Measurements from ENCODE around the gene BEST3.
"Not testable (repeated sequence)": the region's sequence is repeated elsewhere in the genome, so short reads cannot be mapped to it uniquely, and the experiment has no call there.

BEST3 gene

GRCh38 chr12:69645031-69645430 lies 54.1 kb downstream of the BEST3 start:
- DNase-seq = no peak

- no peak for DNase-seq
Measured at GRCh38 chr12:69644511-69644910, 54.6 kb downstream of the BEST3 start.

- no peak for DNase-seq
Measured at GRCh38 chr12:69642531-69642930, 56.6 kb downstream of the BEST3 start.

GRCh38 chr12:69641546-69641945 lies 57.6 kb downstream of the BEST3 start:
- DNase-seq = no peak

GRCh38 chr12:69639400-69640016 lies 59.6 kb downstream of the BEST3 start:
- DNase-seq = peak; percentile 60

GRCh38 chr12:69633061-69633460 lies 66.0 kb downstream of the BEST3 start:
- DNase-seq = no peak

GRCh38 chr12:69630191-69630590 lies 68.9 kb downstream of the BEST3 start:
- DNase-seq = no peak

- no peak for DNase-seq
Measured at GRCh38 chr12:69627501-69627900, 71.6 kb downstream of the BEST3 start.

- DNase-seq = no peak
Measured at GRCh38 chr12:69623970-69624369, 75.1 kb downstream of the BEST3 start.

GRCh38 chr12:69621551-69621950 lies 77.6 kb downstream of the BEST3 start:
- no peak for DNase-seq

GRCh38 chr12:69620921-69621320 lies 78.2 kb downstream of the BEST3 start:
- no peak for DNase-seq

GRCh38 chr12:69620077-69620476 lies 79.0 kb downstream of the BEST3 start:
- DNase-seq = no peak

- DNase-seq = no peak
Measured at GRCh38 chr12:69619050-69619449, 80.1 kb downstream of the BEST3 start.

- DNase-seq = no peak
Measured at GRCh38 chr12:69616025-69616424, 83.1 kb downstream of the BEST3 start.

- no peak for DNase-seq
Measured at GRCh38 chr12:69613351-69613750, 85.8 kb downstream of the BEST3 start.

GRCh38 chr12:69610729-69611128 lies 88.4 kb downstream of the BEST3 start, which contains the start of gene LRRC10:
Gene LRRC10 (minus strand): TSS chr12:69610907. CDS start chr12:69610838, 69 bp downstream.
- no peak for DNase-seq

- no peak for DNase-seq
Measured at GRCh38 chr12:69610126-69610525, 89.0 kb downstream of the BEST3 start.

GRCh38 chr12:69608114-69608513 lies 91.0 kb downstream of the BEST3 start:
- DNase-seq = no peak

- DNase-seq = not testable (repeated sequence)
Measured at GRCh38 chr12:69604275-69604674, 94.8 kb downstream of the BEST3 start.

All from retina (tissue), 1 donor.